Posterior vena cava (tissue), 2 donors: ENCODE data around the gene CNPY4. TPM values are rescaled to one million over a fixed set of nuclear protein-coding genes. Genes with fewer than 3 reads are reported as not detected.

ENCODE experiments used
- DNase-seq: peaks from one replicate; pipeline ENCODE4 v3.0.0-alpha.2; 2020; ENCODE audit warnings: low spot score
- intact Hi-C, 2 donors: fragments of 100-400 bp; cut with DNase I; formaldehyde crosslinking; loops; one replicate each; pipeline versions ENCODE4 v1.14.1 to v1.14.2; 2022 to 2023
- total RNA-seq, 2 donors: library from RNA; stranded (reverse); fragmentation: NEBNext Ultra II Directional; extraction: Animal tissue kit (Norgen Biotek cat#: 25700); gene quantifications; one replicate each; pipeline ENCODE4 v1.2.1, GENCODE V29; 2021
- donor health status: DM: yes; HTN: yes; CAD: no.
- donor health status: DM: yes; HTN: yes; CAD: no.

CNPY4 gene
- total RNA-seq, 2 donors from 2014 or later, result 9.6 to 18.3 TPM

DNA sequence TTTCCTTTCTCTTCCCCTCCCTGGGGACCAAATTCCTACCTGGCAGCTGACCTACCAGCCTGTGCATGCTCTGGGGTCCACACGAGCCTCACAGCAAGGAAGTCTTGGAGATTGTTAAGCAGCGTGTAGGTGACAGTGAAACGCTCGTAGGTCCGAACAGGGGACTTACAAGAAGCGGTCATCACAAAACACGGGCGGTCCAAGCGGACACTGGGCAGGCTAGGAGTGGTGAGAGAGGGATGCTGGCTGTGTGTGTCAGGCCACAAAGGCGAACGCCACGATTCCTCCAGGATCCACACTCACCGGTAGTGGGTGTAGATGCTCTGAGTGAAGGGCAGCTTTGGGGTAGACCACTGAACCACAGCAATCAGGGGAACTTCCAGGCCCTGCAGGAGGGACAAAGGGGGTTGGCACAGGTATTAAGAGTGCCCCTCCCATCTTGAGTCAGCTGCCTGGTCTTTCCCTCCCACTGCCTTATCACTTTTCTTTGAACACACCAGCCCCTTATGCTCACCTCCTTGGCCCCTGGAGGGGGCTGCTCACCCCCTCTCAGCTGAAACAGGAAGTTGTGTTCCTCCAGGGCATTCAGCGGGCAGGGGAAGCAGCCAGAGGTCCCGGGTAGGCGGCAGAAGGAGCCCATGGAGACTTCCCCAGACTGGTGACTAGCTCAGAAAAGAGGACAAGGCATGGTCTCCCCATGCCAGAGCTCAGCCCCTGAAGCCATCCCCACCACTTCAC is 37.1 kb downstream of the CNPY4 start:
- intact Hi-C loops, result no loop called here
- no peak for DNase-seq

DNA sequence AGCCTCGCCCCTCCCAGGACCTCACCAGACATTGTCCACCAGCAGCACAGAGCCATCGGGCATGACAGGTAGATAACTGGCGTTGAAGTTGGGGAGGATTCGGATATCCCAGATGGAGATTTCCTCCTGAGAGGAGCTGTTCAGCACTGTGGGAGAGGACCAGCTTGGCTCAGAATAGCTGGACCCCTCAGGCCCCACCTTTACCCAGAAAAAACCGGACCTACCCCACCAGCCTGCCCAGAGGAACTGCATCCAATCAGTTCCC is 37.6 kb downstream of the CNPY4 start:
- intact Hi-C loops, result no loop called here
- DNase-seq, result no peak

DNA sequence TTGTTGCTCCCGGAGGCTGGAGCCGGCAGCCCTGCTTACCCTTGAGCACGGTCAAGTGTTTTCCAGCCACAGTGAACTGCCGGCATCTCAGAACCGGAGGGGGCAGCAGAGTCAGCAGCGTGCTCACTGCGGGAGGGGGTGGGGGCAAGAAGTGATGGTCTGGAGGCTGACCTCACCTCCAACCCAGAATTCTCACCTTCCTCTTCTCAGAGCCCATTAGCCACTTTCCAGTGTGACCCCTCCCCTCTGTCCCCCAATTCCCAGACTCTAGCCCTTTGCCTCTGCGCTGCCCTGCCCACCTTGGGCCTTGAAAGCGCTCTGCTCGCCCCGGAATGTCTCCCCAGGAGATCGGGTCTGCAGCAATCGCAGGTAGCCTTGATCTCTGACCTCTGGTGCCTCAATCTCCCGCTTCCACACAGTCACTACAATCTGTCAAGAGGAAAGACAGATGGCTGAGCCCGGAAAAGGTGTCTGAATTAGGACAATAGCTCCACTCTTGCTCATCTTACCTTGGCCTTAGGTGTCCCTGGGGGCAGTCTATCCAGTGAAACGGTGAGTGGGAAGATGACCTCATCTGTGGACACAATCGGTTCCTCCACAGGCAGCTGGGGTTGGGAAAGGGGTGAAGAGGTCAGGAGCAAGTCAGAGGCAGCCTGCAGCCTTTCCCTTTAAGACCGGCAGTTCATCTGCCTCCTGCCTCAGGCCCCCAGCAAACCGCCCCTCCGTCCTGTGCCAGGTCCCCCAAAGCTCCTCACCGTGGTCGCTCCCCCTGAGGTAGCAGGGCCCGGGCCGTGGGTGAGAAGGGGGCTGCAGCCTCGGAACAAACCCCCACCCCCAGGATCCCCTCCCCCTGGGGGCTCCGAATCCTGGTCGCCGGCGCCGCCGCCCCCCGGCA is 38.1 kb downstream of the CNPY4 start:
- intact Hi-C loops, result no loop called here
- no peak for DNase-seq

DNA sequence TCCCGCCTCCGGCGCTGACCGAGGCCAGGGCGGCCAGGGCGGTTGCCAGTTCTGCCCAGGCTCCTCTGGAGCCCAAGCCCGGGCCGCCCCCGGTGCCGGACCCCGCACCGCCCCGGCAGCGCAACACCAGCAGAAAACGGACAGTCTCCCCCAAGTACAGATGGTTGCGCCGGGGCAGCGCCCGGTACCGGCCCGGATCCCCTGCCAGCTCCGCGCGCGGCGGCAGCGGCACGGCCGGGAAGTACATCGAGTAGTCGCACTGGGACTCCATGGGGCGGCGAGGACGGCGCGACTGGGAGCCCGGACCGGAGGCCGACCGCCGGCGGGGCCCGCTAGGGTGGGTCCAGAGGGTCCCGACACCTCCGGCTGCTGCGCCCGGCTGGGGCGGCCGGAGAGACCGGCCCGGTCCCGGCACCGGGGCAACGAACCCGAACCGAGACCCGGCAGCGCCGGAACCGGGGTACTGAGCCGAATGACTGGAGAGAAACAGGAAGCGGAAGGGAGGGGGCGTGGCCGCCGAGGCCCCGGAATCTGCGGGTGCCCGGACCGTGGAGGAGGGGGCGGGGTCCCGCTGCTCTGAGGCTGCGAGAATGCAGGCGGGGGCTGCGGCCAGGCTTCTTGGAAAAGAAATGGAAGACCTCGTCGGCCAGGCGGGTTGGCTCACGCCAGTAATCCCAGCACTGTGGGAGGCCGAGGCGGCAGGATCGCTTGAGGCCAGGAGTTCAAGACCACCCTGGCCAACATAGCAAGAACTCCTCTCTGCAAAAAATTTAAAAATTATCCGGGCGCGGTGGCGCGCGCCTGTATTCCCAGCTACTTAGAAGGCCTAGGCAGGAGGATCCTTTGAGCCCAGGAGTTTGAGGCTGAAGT is 39.0 kb downstream of the CNPY4 start, which contains the start of gene TRAPPC14:
Gene TRAPPC14, minus strand, starts transcription at position 495 of the 870 bp plus-strand sequence. Its CDS starts 224 bp downstream, at position 271.
- peak; percentile 98 for DNase-seq
- intact Hi-C loops, result no loop called here

DNA sequence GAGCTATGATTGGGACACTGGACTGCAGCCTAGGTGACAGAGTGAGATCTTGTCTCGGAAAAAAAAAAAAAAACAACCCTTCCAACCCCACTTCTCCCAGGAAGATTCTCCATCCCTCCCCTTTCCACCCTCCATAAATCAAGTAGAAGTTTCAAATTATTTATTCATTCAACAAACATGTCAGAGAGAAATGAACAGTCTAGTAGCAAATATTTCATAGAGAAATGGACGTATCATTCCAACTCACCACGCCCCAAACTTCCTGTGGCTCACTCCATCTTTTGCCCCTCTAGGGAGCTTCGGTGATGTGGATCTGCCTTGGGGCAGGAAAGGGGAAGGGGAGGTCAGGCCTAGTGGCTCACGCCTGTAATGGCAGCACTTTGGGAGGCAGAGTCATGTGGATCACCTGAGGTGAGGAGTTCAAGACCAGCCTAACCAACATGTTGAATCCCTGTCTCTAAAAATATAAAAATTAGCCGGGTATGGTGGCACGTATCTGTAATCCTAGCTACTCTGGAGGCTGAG is 39.7 kb downstream of the CNPY4 start:
- intact Hi-C loops, result no loop called here
- DNase-seq, result no peak

DNA sequence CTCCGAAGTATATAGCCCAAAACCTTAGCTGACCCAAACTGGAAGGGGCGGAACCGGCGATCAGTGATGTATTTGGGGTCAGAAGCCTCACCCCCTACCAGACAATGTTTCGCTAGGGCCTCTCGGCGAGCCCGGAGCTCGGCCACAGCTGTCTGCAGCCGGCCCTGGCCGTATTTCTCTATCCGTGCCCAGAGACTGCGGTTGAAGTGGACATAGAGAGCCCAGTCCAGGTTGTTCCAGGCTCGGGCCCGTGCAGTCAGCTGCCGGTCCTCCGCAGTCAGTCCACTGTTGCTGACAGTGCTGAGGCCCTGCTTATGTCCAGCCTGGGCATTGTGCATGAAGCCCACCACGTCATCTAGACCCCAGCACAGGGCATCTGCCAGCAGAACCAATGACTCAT is 40.6 kb downstream of the CNPY4 start:
- no peak for DNase-seq
- intact Hi-C loops, result no loop called here

DNA sequence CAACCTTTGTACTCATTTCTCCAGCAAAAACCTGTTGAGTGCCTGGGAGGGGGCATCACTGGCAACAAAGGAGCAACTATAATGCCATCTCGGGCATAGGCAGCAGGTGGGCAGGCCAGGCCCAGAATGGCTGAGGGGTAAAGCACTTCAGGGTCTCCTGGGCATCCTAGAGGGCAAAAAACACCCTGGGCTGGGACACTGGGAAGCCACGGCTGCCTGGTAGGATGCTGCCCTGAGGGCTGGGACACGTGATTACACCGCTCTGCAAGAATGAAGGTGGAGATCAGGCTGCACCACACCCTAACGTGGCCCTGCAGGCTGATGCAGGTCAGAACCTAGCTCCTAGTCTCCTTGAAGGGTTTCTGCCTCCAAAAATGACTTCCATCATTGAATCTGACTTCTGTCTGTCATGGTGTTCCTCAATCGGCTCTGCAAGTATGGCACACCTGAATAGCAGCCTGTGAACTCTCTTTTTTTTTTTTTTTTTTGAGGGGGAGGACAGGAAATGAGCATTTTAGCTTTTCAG is 43.6 kb downstream of the CNPY4 start:
- DNase-seq, result no peak
- intact Hi-C loops, result no loop called here

DNA sequence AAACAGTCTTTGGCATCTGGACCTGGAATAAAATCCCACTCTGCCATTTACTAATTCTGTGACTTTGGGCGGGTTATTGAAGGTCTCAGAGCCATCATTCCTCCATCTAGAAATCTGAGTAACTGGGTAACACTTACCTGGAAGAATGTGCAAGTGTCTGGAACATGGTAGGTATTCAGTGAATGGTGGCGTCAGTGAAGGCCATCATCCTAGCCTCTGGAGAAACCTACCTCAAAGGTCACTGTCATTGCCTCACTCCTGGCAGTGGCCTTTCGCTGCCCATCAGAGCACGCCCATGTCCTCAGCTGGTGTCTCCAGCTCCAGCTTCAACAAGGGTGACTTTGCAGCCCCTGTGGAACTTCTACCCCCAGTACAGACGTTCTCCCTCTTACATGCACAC is 44.4 kb downstream of the CNPY4 start:
- intact Hi-C loops, result no loop called here
- no peak for DNase-seq

DNA sequence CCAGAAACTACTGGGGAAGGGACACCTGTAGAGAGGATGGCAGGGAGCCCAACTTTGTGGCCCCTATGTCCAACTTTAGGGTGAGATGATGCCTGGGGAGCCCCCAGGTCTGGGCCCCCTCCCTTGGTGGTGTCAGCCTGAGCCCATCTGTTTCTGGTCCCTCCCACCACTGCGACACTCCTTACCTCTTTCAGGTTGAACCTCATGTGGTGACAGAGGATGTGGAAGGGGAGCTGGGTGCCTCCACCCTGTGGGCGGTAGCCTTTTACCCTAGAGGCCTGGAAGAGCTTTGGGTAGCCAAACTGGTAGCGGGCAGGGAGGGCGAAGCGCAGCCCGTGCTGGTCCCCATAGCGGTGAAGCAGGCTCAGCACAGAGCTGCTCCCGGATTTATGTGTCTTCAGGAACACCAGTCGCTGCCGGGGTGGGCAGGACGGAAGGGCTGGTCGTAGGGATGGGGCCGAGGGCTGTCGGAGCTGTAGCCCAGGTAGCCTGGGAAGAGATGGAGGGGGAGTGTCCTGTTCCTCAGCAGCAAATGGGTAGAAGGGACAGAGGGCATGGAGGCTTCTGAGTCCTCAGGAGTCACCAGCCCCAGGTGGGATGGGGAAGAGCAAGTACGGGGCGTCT is 47.0 kb downstream of the CNPY4 start:
- intact Hi-C loops, result no loop called here
- peak; percentile 65 for DNase-seq

DNA sequence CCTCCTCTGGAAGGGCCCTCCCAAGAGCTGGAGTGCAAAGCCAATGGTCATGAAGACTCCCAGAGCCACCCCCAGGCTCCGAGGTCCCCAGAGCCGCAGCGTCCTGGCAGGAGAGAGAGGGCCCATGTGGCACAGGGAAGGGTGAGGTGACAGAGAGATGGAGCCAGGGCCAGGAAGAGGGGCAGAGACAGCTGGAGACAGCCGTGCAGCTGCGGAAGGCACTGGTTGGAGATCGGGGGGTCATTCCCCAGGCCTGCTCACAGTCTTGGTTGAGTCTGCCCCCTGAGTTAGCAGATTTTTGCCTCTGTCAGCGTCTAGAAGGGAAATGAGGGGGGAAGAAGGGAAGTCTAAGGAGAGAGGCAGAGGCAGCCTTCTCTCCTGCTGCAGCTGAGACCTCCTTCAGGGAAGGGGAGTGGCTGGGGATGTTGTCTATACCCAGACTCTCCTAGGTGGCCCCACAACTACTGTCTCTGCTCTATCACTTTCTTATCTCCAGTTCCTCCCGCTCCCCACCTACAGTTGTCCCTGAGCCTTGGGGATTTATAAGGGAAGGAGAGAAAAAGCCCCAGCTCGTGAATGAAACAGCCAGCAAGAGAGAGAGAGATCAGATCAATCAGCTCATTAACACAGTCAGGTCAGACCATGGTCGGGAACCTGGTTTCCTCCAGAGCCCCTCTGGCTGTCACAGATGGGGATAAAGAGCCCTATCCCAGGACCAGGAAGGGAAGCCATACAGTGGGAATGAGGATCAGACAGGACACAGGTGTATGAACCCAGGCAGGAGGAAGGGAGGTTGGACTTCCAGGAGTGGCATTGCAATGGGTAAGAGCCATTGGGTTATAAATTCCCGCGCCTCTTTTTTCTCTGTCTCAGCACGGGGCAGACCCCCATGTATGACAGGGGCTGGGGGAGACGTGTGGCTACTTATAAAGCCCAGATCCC is 47.8 kb downstream of the CNPY4 start:
- DNase-seq, result peak; percentile 66
- intact Hi-C loops, result no loop called here

DNA sequence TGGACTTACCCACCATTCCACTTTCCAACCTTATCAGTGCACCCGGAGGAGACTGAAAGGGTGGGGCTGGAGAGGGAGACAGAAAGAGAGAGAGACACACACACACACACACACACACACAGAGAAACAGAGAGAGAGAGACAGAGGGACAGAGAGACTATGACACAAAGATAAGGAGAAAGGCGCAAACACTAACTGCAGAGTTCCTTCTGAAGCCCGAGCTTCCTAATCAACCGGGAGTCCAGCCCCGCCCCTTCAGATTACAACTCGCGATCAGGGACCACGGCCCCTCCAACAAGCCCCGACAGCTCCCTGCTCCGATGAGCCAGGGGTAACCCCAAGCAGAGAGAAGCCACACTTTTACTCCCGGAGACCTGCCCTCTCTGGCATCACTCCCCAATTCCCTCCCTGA is 48.5 kb downstream of the CNPY4 start:
- no peak for DNase-seq
- intact Hi-C loops, result no loop called here

DNA sequence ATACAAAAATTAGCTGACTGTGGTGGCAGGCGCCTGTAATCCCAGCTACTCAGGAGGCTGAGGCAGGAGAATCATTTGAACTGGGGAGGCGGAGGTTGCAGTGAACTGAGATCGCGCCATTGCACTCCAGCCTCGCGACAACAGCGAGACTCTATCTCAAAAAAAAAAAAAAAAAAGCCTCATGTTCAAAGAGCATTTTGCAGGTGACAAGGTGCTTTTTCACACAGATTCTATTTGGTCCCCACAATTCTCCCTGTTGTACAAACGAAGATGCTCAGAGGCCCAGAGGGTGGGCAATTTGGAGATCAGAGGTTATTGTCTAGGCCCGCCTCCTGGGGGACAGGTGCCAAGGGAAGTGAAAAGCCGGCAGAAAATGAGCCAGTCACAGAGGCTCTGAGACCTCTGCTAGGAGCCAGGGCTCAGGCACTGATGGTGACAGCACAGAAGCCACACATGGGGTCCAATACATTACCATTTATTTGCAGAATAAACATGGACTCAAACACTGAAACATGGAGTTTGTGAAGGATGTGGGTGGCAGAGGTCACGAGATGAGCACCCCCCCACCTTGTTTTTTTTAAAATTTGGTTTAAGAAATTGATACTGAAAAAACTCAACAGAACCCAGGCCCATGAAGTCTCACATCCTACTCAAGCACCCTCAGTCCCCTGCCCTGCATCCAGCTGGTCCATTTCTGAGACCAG is 49.9 kb downstream of the CNPY4 start:
- DNase-seq, result peak; percentile 26

DNA sequence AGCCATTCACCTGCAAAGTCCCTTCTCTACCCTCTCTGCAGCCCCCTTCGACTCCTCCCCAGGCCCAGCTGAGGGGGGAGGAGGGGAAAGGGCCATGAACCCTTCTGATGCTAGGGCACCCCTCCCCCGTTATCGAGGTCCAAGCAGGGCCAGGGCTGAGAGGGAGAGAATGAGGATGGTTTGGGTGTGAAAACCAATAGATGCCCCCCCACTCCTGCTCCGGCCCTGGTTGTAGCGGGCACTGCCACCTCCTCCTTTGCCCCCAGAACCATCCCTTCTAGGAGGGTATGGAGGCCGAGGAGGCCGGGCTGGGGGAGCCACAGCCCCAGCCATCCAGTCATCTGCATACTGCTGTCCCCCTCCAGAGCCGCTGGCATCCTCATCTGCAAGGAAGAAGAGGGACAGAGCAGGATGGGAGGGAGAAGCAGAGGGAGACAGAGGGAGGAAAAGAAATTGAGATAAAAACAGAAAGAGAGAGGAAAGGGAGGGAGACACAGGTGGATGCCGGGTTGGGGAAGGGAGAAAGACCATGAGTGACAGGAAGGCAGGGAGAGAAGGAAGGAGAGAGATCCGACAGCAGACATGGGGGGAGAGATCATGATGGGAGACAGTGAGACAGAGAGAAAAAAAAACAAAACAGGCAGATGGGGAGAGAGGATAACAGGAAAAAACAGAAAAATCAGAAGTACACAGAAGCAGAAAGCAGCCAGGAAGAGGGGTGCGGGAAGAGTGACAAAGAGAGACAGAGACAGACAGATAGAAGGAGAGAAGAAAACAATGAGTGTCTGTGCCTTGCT is 50.9 kb downstream of the CNPY4 start:
- DNase-seq, result peak; percentile 70
- intact Hi-C loops, result no loop called here

More for the DNA sequence above, 49.9 kb downstream of the CNPY4 start:
- intact Hi-C loops, result no loop called here

DNA sequence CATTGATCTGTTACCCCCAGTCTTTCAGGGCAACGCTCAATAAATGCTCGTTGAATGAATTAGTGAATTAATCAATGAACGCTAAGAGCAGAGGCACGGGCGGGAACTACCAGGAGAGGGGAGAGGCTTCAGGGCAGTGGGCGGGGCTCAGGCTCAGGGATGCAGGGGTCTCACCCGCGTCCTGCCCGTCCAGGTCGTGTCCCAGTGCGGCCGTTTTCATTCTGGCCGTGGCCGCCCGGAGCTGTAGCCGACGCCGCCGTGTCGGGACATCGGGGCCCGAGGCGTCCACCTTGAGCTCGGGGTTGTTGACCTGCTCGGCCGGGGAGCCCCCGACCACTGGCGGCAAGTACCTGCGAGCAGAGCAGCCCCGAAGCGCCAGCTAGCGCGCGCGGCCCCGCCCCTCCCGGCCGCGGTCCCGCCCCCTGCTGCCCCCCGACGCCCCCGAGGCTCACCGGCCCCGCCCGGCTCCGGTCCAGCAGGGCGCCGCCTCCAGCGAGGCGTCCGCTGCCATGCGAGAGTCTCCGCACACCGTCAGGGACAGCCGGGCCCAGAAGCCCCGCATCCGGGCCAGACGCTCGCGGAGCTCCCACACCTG is 51.8 kb downstream of the CNPY4 start:
- DNase-seq, result peak; percentile 81

DNA sequence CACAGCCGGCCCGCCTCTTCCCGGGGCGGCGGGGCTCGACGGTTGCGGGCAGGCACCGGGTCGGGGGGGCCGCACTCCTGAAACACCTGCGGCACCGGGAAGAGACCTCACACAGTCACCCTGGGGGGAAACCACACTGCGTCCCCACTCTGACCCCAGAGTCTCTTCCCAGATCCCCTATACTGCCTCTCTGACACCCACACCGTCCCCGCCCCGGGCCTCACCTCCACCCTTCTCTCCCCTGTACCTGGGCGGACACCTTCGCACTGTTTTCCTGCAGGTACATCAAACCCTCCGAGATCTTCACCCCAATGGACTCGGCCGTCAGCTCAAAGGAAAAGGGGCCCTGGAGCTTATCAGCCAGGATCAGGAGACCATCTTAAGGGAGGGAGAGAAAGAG is 52.4 kb downstream of the CNPY4 start:
- peak; percentile 77 for DNase-seq
- intact Hi-C loops, result no loop called here

More for the DNA sequence above, 51.8 kb downstream of the CNPY4 start:
- intact Hi-C loops, result no loop called here
